HG03571 (cell line): ENCODE results near the gene PTGDR2.

Experiments used
- ATAC-seq: cut with Tn5 transposase; IDR thresholded peaks from one replicate; pipeline ENCODE4 v1.9.1; 2021; ENCODE audit not compliant: unreplicated experiment

Gene PTGDR2

GRCh38 chr11:60855726-60856633, at the start of gene PTGDR2:
Gene PTGDR2 (minus strand): TSS chr11:60855950. CDS start chr11:60853722, 2,228 bp downstream.
- no peak for ATAC-seq

- ATAC-seq, result no peak
Observed at GRCh38 chr11:60905047-60905446, 49.3 kb upstream of the PTGDR2 start.

GRCh38 chr11:60902625-60903024, 46.9 kb upstream of the PTGDR2 start:
- no peak for ATAC-seq

- no peak for ATAC-seq
Observed at GRCh38 chr11:60900673-60901404, 45.1 kb upstream of the PTGDR2 start.

DNA sequence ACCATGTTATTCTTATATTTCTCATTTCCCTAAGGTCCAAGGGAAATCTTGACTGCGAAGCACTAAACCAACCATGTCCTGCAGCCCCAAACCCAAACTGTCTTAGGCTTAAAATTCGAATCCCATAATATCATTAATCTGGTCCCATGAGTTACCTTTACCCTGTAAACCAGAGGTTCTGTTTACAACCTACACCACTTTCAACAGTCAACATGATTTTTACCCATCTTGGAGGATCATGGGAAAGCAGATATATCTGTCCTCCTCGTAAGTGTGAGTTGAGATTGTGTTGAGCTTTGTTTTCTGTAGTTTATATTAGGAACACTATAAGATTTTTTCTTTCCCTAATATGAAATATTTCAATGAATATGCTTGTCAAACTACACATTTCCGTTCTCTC, 44.2 kb upstream of the PTGDR2 start:
- ATAC-seq, result no peak

- ATAC-seq, result no peak
Observed at GRCh38 chr11:60899046-60899936, 43.5 kb upstream of the PTGDR2 start.

GRCh38 chr11:60897496-60897895, 41.7 kb upstream of the PTGDR2 start:
- no peak for ATAC-seq

GRCh38 chr11:60895687-60896086, 39.9 kb upstream of the PTGDR2 start:
- ATAC-seq, result no peak

DNA sequence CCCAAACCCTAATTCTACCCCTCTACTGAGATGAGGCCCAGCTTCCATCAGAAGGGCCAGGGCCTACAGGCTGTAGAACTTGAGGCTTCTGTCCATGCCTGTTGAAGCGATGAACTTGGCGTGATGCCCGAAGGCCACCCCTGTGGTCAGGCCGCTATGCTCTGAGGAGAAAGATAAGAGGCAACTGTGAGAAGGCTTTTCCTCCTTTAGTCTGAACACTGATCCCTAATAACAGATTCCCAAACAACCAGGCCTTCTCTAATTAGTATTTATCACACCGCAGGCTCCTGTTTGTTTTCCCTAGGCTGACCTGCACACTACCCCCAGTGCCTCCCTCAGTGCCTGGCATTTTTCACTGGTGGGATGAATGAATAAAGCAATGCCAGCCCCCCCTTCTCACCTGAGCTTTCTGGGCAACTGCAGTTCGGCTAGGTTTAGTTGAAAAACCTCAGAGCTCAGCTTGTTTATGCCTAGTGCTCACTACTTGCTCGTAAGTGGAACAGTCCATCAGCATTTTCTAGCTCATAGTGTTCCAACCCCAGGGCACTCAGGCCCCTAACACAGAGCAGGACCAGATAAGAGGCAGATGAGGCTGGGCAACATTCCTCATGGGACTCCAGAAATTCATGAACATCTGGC, 35.5 kb upstream of the PTGDR2 start:
- no peak for ATAC-seq

- ATAC-seq, result no peak
Observed at GRCh38 chr11:60890696-60891095, 34.9 kb upstream of the PTGDR2 start.

DNA sequence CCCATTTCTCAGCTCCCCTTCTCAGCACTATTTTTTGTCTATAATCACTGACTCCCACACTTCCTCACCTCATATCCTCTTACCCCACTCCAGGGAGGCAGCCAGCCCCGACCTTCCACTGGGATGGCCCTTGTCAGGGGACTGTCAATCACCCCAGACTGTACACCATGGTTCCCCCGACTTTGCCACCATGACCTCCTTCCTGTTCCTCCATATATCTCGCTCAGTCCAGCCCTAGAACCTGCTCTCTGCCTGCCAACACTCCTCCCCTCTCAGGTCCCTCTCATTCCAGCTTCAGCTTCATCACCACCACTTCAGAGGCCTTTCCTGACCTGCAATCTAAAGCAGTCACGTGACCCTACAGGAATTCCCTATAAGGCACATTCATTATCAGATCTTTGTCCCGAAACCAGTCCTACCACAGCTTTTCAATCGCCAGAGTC, 34.1 kb upstream of the PTGDR2 start:
- ATAC-seq, result no peak

DNA sequence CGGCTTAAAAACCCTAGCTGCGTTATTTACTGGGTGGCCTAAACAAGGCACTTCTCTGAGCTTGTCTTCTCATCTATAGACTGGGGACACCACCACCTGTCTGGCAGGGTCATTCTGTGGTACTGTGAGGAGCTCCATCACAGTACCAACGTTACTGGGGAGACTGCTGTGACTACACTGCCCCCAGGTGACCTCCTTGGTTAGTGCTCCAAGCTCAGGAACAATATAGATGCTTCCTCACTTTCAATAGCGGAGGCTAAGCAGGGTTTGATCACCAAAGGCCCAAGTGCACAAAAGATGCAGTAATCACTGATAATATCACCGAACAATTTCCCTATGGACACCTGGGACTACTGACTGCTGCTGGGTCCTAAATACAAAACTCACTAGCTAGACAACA, 31.8 kb upstream of the PTGDR2 start:
- no peak for ATAC-seq

GRCh38 chr11:60880643-60881282, 25.0 kb upstream of the PTGDR2 start:
- no peak for ATAC-seq

GRCh38 chr11:60879971-60880588, 24.3 kb upstream of the PTGDR2 start:
- no peak for ATAC-seq

DNA sequence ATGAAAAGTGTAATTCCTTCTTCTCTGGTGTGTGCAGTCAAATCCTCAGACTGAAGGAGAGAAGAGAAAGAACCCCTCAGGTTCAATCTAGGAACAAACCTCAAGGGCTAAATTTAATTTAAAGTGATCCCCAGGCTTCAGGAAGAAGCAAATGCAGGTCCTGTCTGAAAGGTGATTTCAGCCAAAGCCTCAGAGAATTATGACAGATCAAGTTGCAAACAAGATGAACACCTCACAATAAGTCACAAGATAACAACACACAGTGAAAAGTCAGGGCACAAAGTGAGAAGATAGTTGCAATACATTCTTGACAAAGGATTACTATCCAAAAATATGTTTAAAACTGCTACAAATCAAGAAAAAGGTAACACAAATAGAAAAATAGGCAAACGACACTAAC, 23.4 kb upstream of the PTGDR2 start:
- ATAC-seq, result no peak

DNA sequence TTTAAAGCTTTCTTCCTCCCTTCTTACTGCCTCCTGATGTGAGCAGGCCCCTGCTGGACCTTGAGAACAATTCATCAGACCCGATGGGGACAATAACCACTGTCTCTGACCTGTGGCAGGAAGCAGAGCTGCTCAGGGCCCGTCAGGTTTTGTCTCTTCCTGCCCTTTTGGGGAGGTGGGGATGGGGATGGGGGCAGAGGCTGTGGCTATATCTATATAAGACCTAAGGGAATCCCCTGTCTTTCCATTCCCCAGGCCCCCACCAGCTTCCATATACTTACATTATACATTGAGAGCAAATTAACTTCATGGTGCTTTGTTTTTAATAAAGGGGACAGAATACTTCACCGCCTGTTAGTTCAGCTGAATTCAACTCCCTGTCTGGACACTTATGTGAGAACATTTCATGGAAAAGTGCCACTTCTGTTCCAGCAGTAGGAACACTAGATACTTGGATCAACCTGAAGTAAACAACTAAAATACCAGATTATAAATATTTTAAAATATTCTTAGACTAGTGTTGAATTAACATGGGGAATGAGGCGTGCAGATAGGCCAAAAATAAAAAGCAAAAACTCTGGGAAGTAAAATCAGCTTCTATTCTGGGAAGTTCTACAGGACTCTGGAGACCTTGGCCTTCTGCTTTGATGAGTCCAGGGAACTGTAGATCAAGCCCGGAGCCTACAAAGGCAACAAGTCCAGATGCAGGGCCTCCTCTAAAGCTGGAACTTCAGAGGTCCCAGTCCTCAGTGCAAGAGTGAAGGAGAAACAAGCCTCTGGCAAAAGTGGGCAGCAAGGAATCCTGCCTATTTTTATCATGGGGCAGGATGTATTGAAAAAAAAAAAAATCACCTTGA, 22.7 kb upstream of the PTGDR2 start:
- ATAC-seq, result no peak

- no peak for ATAC-seq
Observed at GRCh38 chr11:60876168-60876485, 20.4 kb upstream of the PTGDR2 start.

GRCh38 chr11:60875366-60876167, 19.8 kb upstream of the PTGDR2 start:
- no peak for ATAC-seq
